ENCODE results near the gene ZMYND11.

ZMYND11 gene

GRCh38 chr10:269440-270074 lies 134.3 kb downstream of the ZMYND11 start:
- no peak for TF ChIP-seq CTCF (IDR thresholded peaks at IDR 0.05)
- H3K27ac ChIP-seq = no peak overlapping the region

GRCh38 chr10:271201-271600 lies 135.9 kb downstream of the ZMYND11 start:
- no peak overlapping the region for H3K27ac ChIP-seq
- H3K36me3 ChIP-seq = no peaks in the 10 kb centered on the region
- no peaks in the 10 kb centered on the region for H3K4me1 ChIP-seq (ENCODE audit: control insufficient read depth in 1 of 2, insufficient read depth in 1 of 2, low read depth in 1 of 2, low read length in 1 of 2)
- no peak for TF ChIP-seq CTCF (IDR thresholded peaks at IDR 0.05)
- no peaks in the 10 kb centered on the region for H3K27me3 ChIP-seq
- no peak overlapping the region for H3K4me3 ChIP-seq (ENCODE audit: low read depth in 1 of 2, low read length in 1 of 2)
- H3K9me3 ChIP-seq = no peaks in the 10 kb centered on the region

More at GRCh38 chr10:269440-270074, 134.3 kb downstream of the ZMYND11 start:
- Histone ChIP-seq H3K27me3 (no peaks in the 10 kb centered on the region), H3K36me3 (no peaks in the 10 kb centered on the region), H3K4me1 (ENCODE audit: control insufficient read depth in 1 of 2, insufficient read depth in 1 of 2, low read depth in 1 of 2, low read length in 1 of 2) (no peaks in the 10 kb centered on the region), H3K4me3 (ENCODE audit: low read depth in 1 of 2, low read length in 1 of 2) (no peak overlapping the region), H3K9me3 (no peaks in the 10 kb centered on the region)

GRCh38 chr10:271722-272121 lies 136.5 kb downstream of the ZMYND11 start:
- H3K9me3 ChIP-seq = no peaks in the 10 kb centered on the region
- no peak for TF ChIP-seq CTCF (IDR thresholded peaks at IDR 0.05)
- H3K27me3 ChIP-seq = no peaks in the 10 kb centered on the region
- H3K36me3 ChIP-seq = no peaks in the 10 kb centered on the region
- H3K4me1 ChIP-seq (ENCODE audit: control insufficient read depth in 1 of 2, insufficient read depth in 1 of 2, low read depth in 1 of 2, low read length in 1 of 2) = no peaks in the 10 kb centered on the region
- H3K4me3 ChIP-seq (ENCODE audit: low read depth in 1 of 2, low read length in 1 of 2) = no peak overlapping the region
- H3K27ac ChIP-seq = no peak overlapping the region

- no peak overlapping the region for H3K4me3 ChIP-seq (ENCODE audit: low read depth in 1 of 2, low read length in 1 of 2)
- H3K27me3 ChIP-seq = no peaks in the 10 kb centered on the region
- H3K27ac ChIP-seq = no peak overlapping the region
- TF ChIP-seq CTCF (IDR thresholded peaks at IDR 0.05) = no peak
- no peaks in the 10 kb centered on the region for H3K36me3 ChIP-seq
- no peaks in the 10 kb centered on the region for H3K4me1 ChIP-seq (ENCODE audit: control insufficient read depth in 1 of 2, insufficient read depth in 1 of 2, low read depth in 1 of 2, low read length in 1 of 2)
- no peaks in the 10 kb centered on the region for H3K9me3 ChIP-seq
Observed at GRCh38 chr10:273088-273487, 137.8 kb downstream of the ZMYND11 start.

GRCh38 chr10:274866-275265 lies 139.6 kb downstream of the ZMYND11 start:
- H3K27ac ChIP-seq = no peak overlapping the region
- H3K36me3 ChIP-seq = no peaks in the 10 kb centered on the region
- no peaks in the 10 kb centered on the region for H3K4me1 ChIP-seq (ENCODE audit: control insufficient read depth in 1 of 2, insufficient read depth in 1 of 2, low read depth in 1 of 2, low read length in 1 of 2)
- no peak overlapping the region for H3K4me3 ChIP-seq (ENCODE audit: low read depth in 1 of 2, low read length in 1 of 2)
- no peaks in the 10 kb centered on the region for H3K9me3 ChIP-seq
- H3K27me3 ChIP-seq = no peaks in the 10 kb centered on the region
- no peak for TF ChIP-seq CTCF (IDR thresholded peaks at IDR 0.05)
